ENCODE measurements around the gene TECTB. TPM values are rescaled to one million over a fixed set of nuclear protein-coding genes. Genes with fewer than 3 reads are reported as not detected.

Gene TECTB
- total RNA-seq, 1 donor from 2014 or later = not detected

DNA sequence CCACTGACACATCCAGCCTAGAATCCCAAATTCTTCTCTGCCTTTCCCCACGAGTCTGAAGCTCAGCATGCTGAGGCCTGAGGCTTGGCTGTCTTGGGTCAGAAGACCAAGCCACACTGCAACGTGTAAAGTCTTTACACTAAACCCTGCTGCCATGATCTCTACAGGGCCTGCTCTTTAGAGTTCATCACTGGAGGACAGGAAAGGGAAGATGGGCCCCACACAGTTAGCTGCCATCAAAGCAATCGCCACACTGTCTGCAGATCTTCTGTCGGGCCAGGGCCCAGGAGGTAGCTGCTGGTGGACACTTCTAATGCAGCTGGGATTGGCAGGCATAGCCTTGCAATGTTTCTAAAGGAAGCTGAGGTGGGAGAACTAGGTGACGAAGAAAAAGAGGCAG is 8.4 kb upstream of the TECTB start:
- Histone ChIP-seq H3K4me1 (peaks cover 3% of the 10 kb centered on the region), H3K27ac (no peak overlapping the region), H3K4me3 (no peak overlapping the region), H3K27me3 (no peaks in the 10 kb centered on the region), H3K36me3 (no peaks in the 10 kb centered on the region), H3K9me3 (no peaks in the 10 kb centered on the region)
- no peak for DNase-seq
- intact Hi-C loops (cut with DNase I) = no loop called here
- TF ChIP-seq, protein P1, sequence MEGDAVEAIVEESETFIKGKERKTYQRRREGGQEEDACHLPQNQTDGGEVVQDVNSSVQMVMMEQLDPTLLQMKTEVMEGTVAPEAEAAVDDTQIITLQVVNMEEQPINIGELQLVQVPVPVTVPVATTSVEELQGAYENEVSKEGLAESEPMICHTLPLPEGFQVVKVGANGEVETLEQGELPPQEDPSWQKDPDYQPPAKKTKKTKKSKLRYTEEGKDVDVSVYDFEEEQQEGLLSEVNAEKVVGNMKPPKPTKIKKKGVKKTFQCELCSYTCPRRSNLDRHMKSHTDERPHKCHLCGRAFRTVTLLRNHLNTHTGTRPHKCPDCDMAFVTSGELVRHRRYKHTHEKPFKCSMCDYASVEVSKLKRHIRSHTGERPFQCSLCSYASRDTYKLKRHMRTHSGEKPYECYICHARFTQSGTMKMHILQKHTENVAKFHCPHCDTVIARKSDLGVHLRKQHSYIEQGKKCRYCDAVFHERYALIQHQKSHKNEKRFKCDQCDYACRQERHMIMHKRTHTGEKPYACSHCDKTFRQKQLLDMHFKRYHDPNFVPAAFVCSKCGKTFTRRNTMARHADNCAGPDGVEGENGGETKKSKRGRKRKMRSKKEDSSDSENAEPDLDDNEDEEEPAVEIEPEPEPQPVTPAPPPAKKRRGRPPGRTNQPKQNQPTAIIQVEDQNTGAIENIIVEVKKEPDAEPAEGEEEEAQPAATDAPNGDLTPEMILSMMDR (IDR thresholded peaks at IDR 0.05) = no peak
- ATAC-seq = no peak

- ATAC-seq (peak; percentile 74), DNase-seq (no peak)
- Histone ChIP-seq H3K4me3 (no peak overlapping the region), H3K27ac (no peak overlapping the region), H3K9me3 (no peaks in the 10 kb centered on the region), H3K4me1 (peaks cover 3% of the 10 kb centered on the region), H3K36me3 (no peaks in the 10 kb centered on the region), H3K27me3 (no peaks in the 10 kb centered on the region)
- TF ChIP-seq, protein P1 (IDR thresholded peaks at IDR 0.05) = no peak
- intact Hi-C loops (cut with DNase I) = no loop called here
Observed at GRCh38 chr10:112275512-112276245, 7.5 kb upstream of the TECTB start.

- no peak overlapping the region for H3K4me3 ChIP-seq
- intact Hi-C loops (cut with DNase I) = no loop called here
- DNase-seq = no peak
- H3K36me3 ChIP-seq = no peaks in the 10 kb centered on the region
- TF ChIP-seq, protein P1 (IDR thresholded peaks at IDR 0.05) = no peak
- H3K27me3 ChIP-seq = no peaks in the 10 kb centered on the region
- peaks cover 3% of the 10 kb centered on the region for H3K4me1 ChIP-seq
- no peak overlapping the region for H3K27ac ChIP-seq
- peak; percentile 21 for ATAC-seq
- no peaks in the 10 kb centered on the region for H3K9me3 ChIP-seq
Observed at GRCh38 chr10:112278871-112279270, 4.3 kb upstream of the TECTB start.

- TF ChIP-seq, protein P1 (IDR thresholded peaks at IDR 0.05) = no peak
- Histone ChIP-seq H3K36me3 (no peaks in the 10 kb centered on the region), H3K27ac (no peak overlapping the region), H3K9me3 (no peaks in the 10 kb centered on the region), H3K4me3 (no peak overlapping the region), H3K4me1 (peaks cover 3% of the 10 kb centered on the region), H3K27me3 (no peaks in the 10 kb centered on the region)
- ATAC-seq (peak; percentile 74), DNase-seq (no peak)
- intact Hi-C loops (cut with DNase I) = no loop called here
Observed at GRCh38 chr10:112279433-112279832, 3.8 kb upstream of the TECTB start.

DNA sequence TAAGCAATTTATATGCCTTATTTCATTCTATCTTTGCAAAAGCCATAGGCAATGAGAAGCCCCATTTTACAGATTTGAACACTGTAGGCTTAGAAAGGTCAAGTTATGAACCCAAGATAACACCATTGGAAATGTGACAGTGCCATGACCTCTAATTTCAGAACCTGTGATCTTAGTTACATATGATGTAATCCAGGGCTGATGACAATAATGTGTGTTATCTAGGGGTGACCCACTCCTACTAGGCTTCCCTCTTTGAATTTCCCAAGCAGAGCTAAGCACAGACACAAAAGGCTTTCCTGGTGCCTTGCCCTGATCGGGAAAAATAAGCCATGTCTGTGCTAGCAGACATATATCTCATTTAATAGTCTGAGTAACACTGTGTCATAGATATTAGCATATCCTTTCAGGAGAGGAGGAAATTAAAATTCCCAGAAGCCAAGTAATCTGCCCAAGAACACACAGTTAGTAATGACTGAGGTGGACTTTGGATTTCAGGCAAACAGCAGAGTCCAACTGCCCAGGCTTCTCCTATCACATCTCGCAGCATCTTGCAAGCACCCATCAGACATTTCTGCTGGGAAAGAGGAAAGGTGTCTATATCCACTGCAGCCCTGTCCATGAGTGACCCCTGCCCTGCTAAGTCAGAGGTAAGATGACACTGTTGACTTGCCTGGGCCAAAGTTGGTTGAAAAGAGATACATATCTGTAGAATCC is 2.8 kb upstream of the TECTB start:
- Histone ChIP-seq H3K9me3 (no peaks in the 10 kb centered on the region), H3K27me3 (no peaks in the 10 kb centered on the region), H3K36me3 (no peaks in the 10 kb centered on the region), H3K4me3 (no peak overlapping the region), H3K27ac (no peak overlapping the region), H3K4me1 (peaks cover 3% of the 10 kb centered on the region)
- no peak for ATAC-seq
- TF ChIP-seq, protein P1 (IDR thresholded peaks at IDR 0.05) = no peak
- DNase-seq = no peak
- intact Hi-C loops (cut with DNase I) = no loop called here

Data from upper lobe of right lung (tissue), 1 donor.